Naive thymus-derived CD4-positive, alpha-beta T cell (primary cell): ENCODE measurements around the gene BRI3BP. TPM values are rescaled to one million over a fixed set of nuclear protein-coding genes. Genes with fewer than 3 reads are reported as not detected.
A peak's percentile ranks its signal among the peaks of the same experiment; 100 is the strongest.
"Not testable (repeated sequence)": the region's sequence is repeated elsewhere in the genome, so short reads cannot be mapped to it uniquely, and the experiment has no call there.

Experiments
- ATAC-seq: fragments of 150-1000 bp; cut with Tn5 transposase; 2 replicates; pipeline ENCODE4 v1.10.0; 2021; ENCODE audit warnings: mild to moderate bottlenecking, moderate library complexity
- CTCF ChIA-PET: fragments of 350-600 bp; sonication (Branson Sonifier 250); formaldehyde crosslinking; loops from one replicate; lab custom pipeline; 2021; ENCODE audit warnings: antibody characterized with exemption; lab: Charles Lee
- POLR2A ChIA-PET: fragments of 350-600 bp; sonication (Branson Sonifier 250); formaldehyde crosslinking; loops from one replicate; lab custom pipeline; 2021; ENCODE audit warnings: antibody characterized with exemption, inconsistent platforms; lab: Charles Lee
- DNase-seq, 9 donors: peaks; one replicate each; pipeline versions ENCODE4 v3.0.0 to v3.0.0-alpha.2; 2020 to 2022; ENCODE audit warnings: mixed read lengths in 1 of 9
- H3K27ac ChIP-seq: one replicate; pipeline ENCODE4 v1.7.0; 2013; ENCODE audit warnings: mild to moderate bottlenecking, low read depth, low read length, moderate library complexity
- H3K27me3 ChIP-seq, 2 donors: one replicate each; pipeline ENCODE4 v1.7.0; 2013; ENCODE audit warnings: low read length in 2 of 2, mild to moderate bottlenecking in 2 of 2, moderate library complexity in 2 of 2; ENCODE audit not compliant: control insufficient read depth in 2 of 2, insufficient read depth in 2 of 2
- H3K36me3 ChIP-seq, 3 experiments: 1 replicate in 2 of 3; 2 replicates in 1 of 3; pipeline ENCODE4 v1.7.0; 2013; ENCODE audit warnings: low read length in 3 of 3, mild to moderate bottlenecking in 3 of 3, moderate library complexity in 1 of 3; ENCODE audit not compliant: insufficient read depth in 3 of 3, control insufficient read depth in 2 of 3
- H3K4me1 ChIP-seq, 2 donors: one replicate each; pipeline ENCODE4 v1.7.0; 2013; ENCODE audit warnings: low read length in 2 of 2, mild to moderate bottlenecking in 2 of 2, moderate library complexity in 1 of 2; ENCODE audit not compliant: control insufficient read depth in 2 of 2, insufficient read depth in 2 of 2
- H3K4me3 ChIP-seq: 2 replicates; pipeline ENCODE4 v1.7.0; 2013; ENCODE audit warnings: mild to moderate bottlenecking, low read length
- H3K9me3 ChIP-seq, 3 experiments: 1 replicate in 2 of 3; 2 replicates in 1 of 3; pipeline ENCODE4 v1.7.0; 2013; ENCODE audit warnings: low read length in 3 of 3; ENCODE audit not compliant: control insufficient read depth in 2 of 3
- H3K27ac Mint-ChIP-seq, 9 donors: one replicate each; pipeline ENCODE4 v1.8.0; 2020 to 2022; ENCODE audit warnings: mixed read lengths in 9 of 9, mild to moderate bottlenecking in 8 of 9, moderate library complexity in 5 of 9, inconsistent platforms in 2 of 9
- H3K27me3 Mint-ChIP-seq, 5 donors: one replicate each; pipeline ENCODE4 v1.8.0; 2021 to 2022; ENCODE audit warnings: mixed read lengths in 5 of 5, mild to moderate bottlenecking in 1 of 5
- H3K36me3 Mint-ChIP-seq, 5 donors: one replicate each; pipeline ENCODE4 v1.8.0; 2020 to 2022; ENCODE audit warnings: mixed read lengths in 5 of 5, mild to moderate bottlenecking in 3 of 5, inconsistent platforms in 1 of 5
- H3K4me1 Mint-ChIP-seq, 7 donors: one replicate each; pipeline ENCODE4 v1.8.0; 2020 to 2022; ENCODE audit warnings: mixed read lengths in 7 of 7, mild to moderate bottlenecking in 3 of 7, inconsistent platforms in 1 of 7
- H3K4me3 Mint-ChIP-seq, 10 donors: one replicate each; pipeline ENCODE4 v1.8.0; 2020 to 2022; ENCODE audit warnings: mild to moderate bottlenecking in 10 of 10, mixed read lengths in 10 of 10, moderate library complexity in 6 of 10, inconsistent platforms in 2 of 10
- H3K9me3 Mint-ChIP-seq, 11 donors: one replicate each; pipeline ENCODE4 v1.8.0; 2020 to 2022; ENCODE audit warnings: mixed read lengths in 11 of 11, mild to moderate bottlenecking in 4 of 11, inconsistent platforms in 1 of 11, moderate library complexity in 1 of 11
- intact Hi-C, 2 donors: fragments of 100-400 bp; cut with micrococcal nuclease; formaldehyde crosslinking; loops; one replicate each; pipeline ENCODE4 v1.15.1; 2023
- polyA plus RNA-seq, 2 donors: library from polyadenylated mRNA; unstranded; fragments of 300-500 nt; fragmentation: Illumina TruSeq; gene quantifications; one replicate each; pipeline ENCODE4 v1.2.3, GENCODE V29; 2021
- total RNA-seq, 6 experiments: library from RNA in 5 of 6; stranded (reverse) in 5 of 6; gene quantifications; 1 replicate in 5 of 6; 2 replicates in 1 of 6; pipeline ENCODE4 v1.2.3 and lab custom pipeline; 2021 to 2026

BRI3BP gene
- total and polyA plus RNA-seq, 7 experiments from 2014 or later: 2.7 to 19.8 (median 5.8) TPM

DNA sequence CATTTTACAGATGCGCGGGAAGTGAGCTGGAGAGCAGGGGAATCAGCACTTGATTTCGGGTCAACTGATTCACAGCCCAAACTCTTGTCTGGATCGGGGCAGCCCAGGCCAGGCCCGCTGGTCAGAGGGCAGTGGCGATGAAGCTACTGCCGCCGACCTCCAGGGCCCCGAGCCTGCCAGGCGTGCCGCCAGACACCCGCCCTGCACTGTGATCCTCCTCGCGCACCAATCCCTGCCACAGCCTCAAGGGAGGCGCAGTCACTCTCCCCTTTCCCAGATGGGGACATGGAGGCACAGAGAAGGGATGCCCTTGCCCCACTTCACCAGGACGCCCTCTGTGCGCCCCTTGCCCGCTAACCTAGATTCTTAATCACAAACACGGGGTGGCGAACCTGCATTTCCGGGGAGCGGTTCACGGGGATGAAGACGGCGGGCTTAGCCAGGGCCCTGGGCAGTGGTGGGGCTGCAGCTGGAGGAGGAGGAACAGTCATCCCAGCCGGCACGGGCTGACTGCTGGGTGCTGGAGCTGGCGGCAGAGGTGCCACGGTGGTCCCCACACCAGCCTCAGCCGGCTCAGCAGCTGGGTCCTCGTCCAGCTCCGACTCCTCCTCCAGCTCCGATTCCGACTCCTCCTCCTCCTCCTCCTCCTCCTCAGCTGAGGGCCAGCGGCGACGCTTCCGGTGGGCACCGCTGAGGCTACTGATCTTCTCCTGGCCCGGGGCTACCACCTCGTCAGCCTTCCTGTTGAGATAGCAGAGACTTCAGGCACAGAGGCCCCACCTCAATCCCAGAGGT is 13.2 kb upstream of the BRI3BP start:
- Histone ChIP-seq H3K9me3 (no peaks in the 10 kb centered on the region), H3K27ac (no peak overlapping the region), H3K36me3 (peaks cover 21 to 81% (median 22%) of the 10 kb centered on the region in 3 experiments), H3K4me3 (no peak overlapping the region), H3K4me1 (no peaks in the 10 kb centered on the region), H3K27me3 (no peaks in the 10 kb centered on the region)
- ChIA-PET POLR2A (interaction anchor here (1.0 kb wide), 1 partner anchor 66 kb away, joined by 3 read pairs; the partner anchor contains the start of gene UBC), CTCF (no interaction called here)
- ATAC-seq (no peak), DNase-seq (no peak)
- H3K4me1 Mint-ChIP-seq: peaks cover 0 to 1% (median 0%) of the 10 kb centered on the region in 7 donors
- peaks cover 7 to 46% (median 22%) of the 10 kb centered on the region in 5 donors for H3K36me3 Mint-ChIP-seq
- no peak overlapping the region for H3K4me3 Mint-ChIP-seq
- H3K27me3 Mint-ChIP-seq: no peaks in the 10 kb centered on the region
- no peaks in the 10 kb centered on the region for H3K9me3 Mint-ChIP-seq
- no peak overlapping the region for H3K27ac Mint-ChIP-seq
- intact Hi-C loops: loop anchor here in 1 of 2 donors (10.0 kb wide), 1 partner anchor 205 kb away; the partner anchor contains the start of gene TMEM132B

DNA sequence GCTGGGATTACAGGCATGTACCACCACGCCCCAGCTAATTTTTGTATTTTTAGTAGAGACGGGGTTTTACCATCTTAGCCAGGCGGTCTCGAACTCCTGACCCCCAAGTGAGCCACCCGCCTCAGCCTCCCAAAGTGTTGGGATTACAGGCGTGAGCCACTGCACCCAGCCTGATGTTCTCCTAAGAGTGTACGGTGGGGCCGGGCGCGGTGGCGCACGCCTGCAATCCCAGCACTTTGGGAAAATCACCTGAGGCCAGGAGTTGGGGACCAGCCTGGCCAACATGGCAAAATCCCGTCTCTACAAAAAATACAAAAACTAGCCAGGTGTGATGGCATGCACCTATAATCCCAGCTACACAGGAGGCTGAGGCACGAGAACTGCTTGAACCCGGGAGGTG is 6.6 kb upstream of the BRI3BP start:
- DNase-seq, H3K4me3 ChIP-seq, H3K9me3 ChIP-seq, H3K27ac Mint-ChIP-seq, H3K27me3 Mint-ChIP-seq, POLR2A ChIA-PET, ATAC-seq, CTCF ChIA-PET, H3K27ac ChIP-seq, H3K27me3 ChIP-seq, H3K9me3 Mint-ChIP-seq: not testable (repeated sequence)
- Histone ChIP-seq H3K4me1 (peaks cover 15% of the 10 kb centered on the region in 2 donors), H3K36me3 (peaks cover 4 to 40% (median 5%) of the 10 kb centered on the region in 3 experiments)
- peaks cover 6 to 22% (median 20%) of the 10 kb centered on the region in 7 donors for H3K4me1 Mint-ChIP-seq
- H3K4me3 Mint-ChIP-seq: peak overlapping the region in 1 of 10 donors; percentile 29
- peaks cover 8 to 25% (median 12%) of the 10 kb centered on the region in 5 donors for H3K36me3 Mint-ChIP-seq
- intact Hi-C loops: loop anchor here in 1 of 2 donors (5.0 to 10.0 kb wide), 2 partner anchors 125 to 198 kb away; partner anchors contain the start of genes SCARB1 and TMEM132B

DNA sequence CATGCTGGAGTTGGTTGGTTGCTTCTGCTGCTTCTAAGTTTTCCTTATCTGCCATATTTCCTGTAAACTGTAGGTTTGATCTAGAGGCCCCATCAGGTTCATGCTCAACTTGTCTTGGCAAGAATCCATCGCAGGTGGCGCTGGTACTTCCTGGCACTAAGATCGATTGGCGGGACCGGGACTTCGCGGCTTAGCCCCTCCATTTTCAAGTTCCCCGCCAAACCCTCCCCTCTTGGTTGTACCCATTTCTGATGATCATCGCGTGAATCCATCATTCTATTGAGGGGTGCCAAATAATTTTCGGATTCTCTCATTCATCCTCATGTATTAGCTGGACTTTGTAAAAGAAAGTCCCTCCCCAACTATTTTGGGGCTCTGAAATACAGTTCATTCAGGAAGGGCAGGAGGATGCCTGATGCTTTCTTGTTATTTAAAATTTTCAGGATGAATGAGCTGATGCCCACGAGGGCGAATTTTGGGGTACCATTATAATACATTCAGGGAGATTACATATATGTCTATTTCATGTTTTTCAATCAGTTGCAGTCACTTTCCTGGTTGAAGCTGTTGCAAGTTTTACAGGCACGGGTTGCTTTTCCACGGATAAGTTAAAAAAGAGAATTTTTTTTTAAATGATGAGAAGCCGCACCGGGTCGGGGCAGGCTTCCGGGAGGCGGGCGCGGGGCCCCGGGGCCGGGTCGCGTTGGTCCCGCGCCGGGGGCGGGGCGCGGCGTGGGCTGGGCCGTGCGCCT is 395 bp upstream of the BRI3BP start:
- H3K36me3 Mint-ChIP-seq: peaks cover 0 to 3% (median 0%) of the 10 kb centered on the region in 5 donors
- no peaks in the 10 kb centered on the region for H3K27me3 Mint-ChIP-seq
- H3K4me1 ChIP-seq: peaks cover 11 to 29% of the 10 kb centered on the region in 2 donors
- H3K4me3 ChIP-seq: peak overlapping the region; percentile 67
- peak overlapping the region; percentile 79 to 97 (median 86) for H3K4me3 Mint-ChIP-seq
- peak overlapping the region; percentile 14 to 85 (median 80) for H3K27ac Mint-ChIP-seq
- H3K27me3 ChIP-seq: no peaks in the 10 kb centered on the region
- DNase-seq (peak; percentile 67 to 86 (median 81)), ATAC-seq (peak; percentile 82)
- H3K9me3 ChIP-seq: no peaks in the 10 kb centered on the region
- CTCF ChIA-PET: no interaction called here
- POLR2A ChIA-PET: interaction anchor here (0.5 to 2.3 kb wide), 9 partner anchors 17 to 144 kb away, joined by 3 to 10 read pairs (median 7); partner anchors contain the start of genes AACS and UBC
- intact Hi-C loops: loop anchor here (1.0 to 5.0 kb wide), 6 partner anchors 56 to 1020 kb away; partner anchors contain the start of genes AACS (in 2 of the 2), CCDC92 (in 1 of the 2) and ZNF664 (in 1 of the 2)
- peaks cover 0 to 5% (median 0%) of the 10 kb centered on the region in 3 experiments for H3K36me3 ChIP-seq
- peaks cover 25 to 42% (median 34%) of the 10 kb centered on the region in 7 donors for H3K4me1 Mint-ChIP-seq
- H3K27ac ChIP-seq: peak overlapping the region; percentile 62
- H3K9me3 Mint-ChIP-seq: no peaks in the 10 kb centered on the region

DNA sequence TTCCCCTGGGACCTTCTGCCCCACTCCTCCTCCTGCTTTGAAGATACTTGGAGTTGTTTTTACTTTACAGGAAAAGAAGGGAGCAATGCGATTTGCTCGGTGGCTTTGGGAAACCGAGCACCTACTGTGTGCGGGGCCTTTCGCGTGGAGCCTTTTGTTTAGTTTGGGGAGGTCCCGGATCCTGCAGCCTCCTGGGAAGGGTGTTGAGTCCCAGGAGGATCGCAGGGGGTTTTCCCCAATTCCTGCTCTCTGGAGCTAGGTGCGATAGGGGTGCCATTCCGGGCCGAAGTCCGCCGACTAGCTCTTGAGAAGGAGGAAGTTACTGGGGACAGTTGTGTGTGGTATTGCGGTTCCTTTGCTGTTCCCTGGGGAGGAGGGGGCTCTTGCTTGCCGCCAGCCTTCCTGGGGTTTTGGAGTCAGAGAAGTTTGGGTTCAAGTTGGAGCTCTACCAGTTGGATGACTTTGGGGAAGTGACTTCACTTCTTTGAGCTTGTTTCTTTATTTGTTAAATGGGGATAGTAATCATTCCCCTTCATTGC is 1.1 kb downstream of the BRI3BP start:
- Mint-ChIP-seq H3K9me3 (no peaks in the 10 kb centered on the region), H3K27ac (peak overlapping the region; percentile 12 to 91 (median 81)), H3K4me3 (peak overlapping the region; percentile 81 to 97 (median 93)), H3K36me3 (peaks cover 0 to 3% (median 0%) of the 10 kb centered on the region in 5 donors), H3K27me3 (no peaks in the 10 kb centered on the region), H3K4me1 (peaks cover 22 to 35% (median 28%) of the 10 kb centered on the region in 7 donors)
- no peaks in the 10 kb centered on the region for H3K27me3 ChIP-seq
- POLR2A ChIA-PET: interaction anchor here (1.0 to 2.3 kb wide), 4 partner anchors 16 to 80 kb away, joined by 6 to 10 read pairs (median 8); partner anchors contain the start of genes AACS and UBC
- no peaks in the 10 kb centered on the region for H3K9me3 ChIP-seq
- no peaks in the 10 kb centered on the region for H3K36me3 ChIP-seq
- ATAC-seq: no peak
- peak overlapping the region; percentile 57 for H3K4me3 ChIP-seq
- DNase-seq: peak in 1 of 9 donors; percentile 32
- peaks cover 6 to 21% of the 10 kb centered on the region in 2 donors for H3K4me1 ChIP-seq
- intact Hi-C loops: loop anchor here in 1 of 2 donors (5.0 kb wide), 1 partner anchor 77 kb away; no protein-coding TSS in a partner anchor
- CTCF ChIA-PET: no interaction called here
- peak overlapping the region; percentile 49 for H3K27ac ChIP-seq

DNA sequence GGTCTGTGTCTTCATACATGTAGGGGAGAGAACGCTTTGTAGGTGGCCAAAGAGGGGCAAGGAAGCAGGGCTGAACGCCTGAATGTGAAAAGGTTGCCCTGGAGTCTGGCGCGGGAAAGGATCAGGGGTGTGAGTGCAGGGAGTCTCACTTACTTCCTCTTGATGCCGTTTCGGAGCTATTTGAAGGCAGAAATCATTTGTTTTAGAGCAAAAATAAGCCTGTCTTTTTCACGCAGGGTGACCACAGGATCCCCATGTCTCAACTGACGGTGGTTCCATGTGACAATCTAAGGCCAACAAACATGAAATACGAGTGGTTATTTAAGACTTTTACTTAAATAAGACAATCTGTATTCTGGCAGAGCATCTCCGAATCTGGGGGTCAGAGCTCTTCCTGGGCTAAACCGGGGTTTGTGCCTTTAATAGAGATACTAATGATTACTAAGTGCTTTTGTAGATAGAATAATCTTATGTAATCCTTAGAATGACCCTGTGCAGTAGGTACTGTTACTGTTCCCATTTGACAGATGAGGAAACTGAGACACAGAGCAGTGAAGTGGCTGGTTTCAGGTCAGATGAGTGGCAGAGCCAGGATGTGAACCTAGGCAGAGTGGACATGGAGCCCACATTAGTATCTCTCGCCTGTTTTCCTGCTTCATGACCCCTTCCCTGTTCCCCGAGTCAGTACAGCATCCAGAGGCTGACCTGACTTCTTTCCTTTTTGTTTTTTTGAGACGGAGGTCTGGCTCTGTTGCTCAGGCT is 1.9 kb downstream of the BRI3BP start:
- POLR2A ChIA-PET: no interaction called here
- peak overlapping the region; percentile 81 to 97 (median 93) for H3K4me3 Mint-ChIP-seq

More for the DNA sequence above, 1.9 kb downstream of the BRI3BP start:
- peaks cover 4 to 18% of the 10 kb centered on the region in 2 donors for H3K4me1 ChIP-seq
- no peak for ATAC-seq
- no peaks in the 10 kb centered on the region for H3K9me3 ChIP-seq
- H3K27ac ChIP-seq: no peak overlapping the region
- no peak overlapping the region for H3K4me3 ChIP-seq
- H3K27me3 ChIP-seq: no peaks in the 10 kb centered on the region
- intact Hi-C loops: no loop called here
- no peaks in the 10 kb centered on the region for H3K9me3 Mint-ChIP-seq
- peak overlapping the region in 4 of 9 donors; percentile 12 to 91 (median 70) for H3K27ac Mint-ChIP-seq
- no peaks in the 10 kb centered on the region for H3K27me3 Mint-ChIP-seq
- H3K36me3 ChIP-seq: no peaks in the 10 kb centered on the region
- H3K36me3 Mint-ChIP-seq: peaks cover 0 to 3% (median 0%) of the 10 kb centered on the region in 5 donors
- CTCF ChIA-PET: no interaction called here
- DNase-seq: no peak
- H3K4me1 Mint-ChIP-seq: peaks cover 22 to 35% (median 28%) of the 10 kb centered on the region in 7 donors
